ENCODE measurements around the gene NUP42. TPM values are rescaled to one million over a fixed set of nuclear protein-coding genes. Genes with fewer than 3 reads are reported as not detected.

The NUP42 gene, protein sequence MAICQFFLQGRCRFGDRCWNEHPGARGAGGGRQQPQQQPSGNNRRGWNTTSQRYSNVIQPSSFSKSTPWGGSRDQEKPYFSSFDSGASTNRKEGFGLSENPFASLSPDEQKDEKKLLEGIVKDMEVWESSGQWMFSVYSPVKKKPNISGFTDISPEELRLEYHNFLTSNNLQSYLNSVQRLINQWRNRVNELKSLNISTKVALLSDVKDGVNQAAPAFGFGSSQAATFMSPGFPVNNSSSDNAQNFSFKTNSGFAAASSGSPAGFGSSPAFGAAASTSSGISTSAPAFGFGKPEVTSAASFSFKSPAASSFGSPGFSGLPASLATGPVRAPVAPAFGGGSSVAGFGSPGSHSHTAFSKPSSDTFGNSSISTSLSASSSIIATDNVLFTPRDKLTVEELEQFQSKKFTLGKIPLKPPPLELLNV
- polyA plus RNA-seq (ENCODE audit: insufficient read length in 3 of 3) = 10 to 100 TPM; 54.4 to 71.1 (median 66.5) TPM
- long read RNA-seq, donor 1, transcript NUPL2-201 (7 exons, 1,795 nt) = major isoform, 5 of 6 reads
- long read RNA-seq, donor 1, partial matches to known transcripts = 0 of 6 reads
- long read RNA-seq, donor 1, other reads (novel, unspliced or antisense) = 0 of 6 reads
- long read RNA-seq, donor 2, transcript NUPL2-201 (7 exons, 1,795 nt) = major isoform, 12 of 16 reads
- long read RNA-seq, donor 2, partial matches to known transcripts = 0 of 16 reads
- long read RNA-seq, donor 2, other reads (novel, unspliced or antisense) = 0 of 16 reads
- long read RNA-seq, donor 3, transcript NUPL2-201 (7 exons, 1,795 nt) = major isoform, 6 of 12 reads
- long read RNA-seq, donor 3, partial matches to known transcripts = 0 of 12 reads
- long read RNA-seq, donor 3, other reads (novel, unspliced or antisense) = 0 of 12 reads
- long read RNA-seq, donor 4, transcript NUPL2-201 (7 exons, 1,795 nt) = major isoform, 15 of 28 reads
- long read RNA-seq, donor 4, partial matches to known transcripts = 9 of 28 reads
- long read RNA-seq, donor 4, other reads (novel, unspliced or antisense) = 0 of 28 reads
- long read RNA-seq, donor 5, partial matches to known transcripts = 0 of 8 reads
- long read RNA-seq, donor 5, other reads (novel, unspliced or antisense) = 0 of 8 reads
- long read RNA-seq, donor 6, transcript NUPL2-201 (7 exons, 1,795 nt) = major isoform, 8 of 16 reads
- long read RNA-seq, donor 6, partial matches to known transcripts = 0 of 16 reads
- long read RNA-seq, donor 6, other reads (novel, unspliced or antisense) = 0 of 16 reads
- long read RNA-seq, donor 7, transcript NUPL2-201 (7 exons, 1,795 nt) = major isoform, 12 of 24 reads
- long read RNA-seq, donor 7, partial matches to known transcripts = 8 of 24 reads
- long read RNA-seq, donor 7, other reads (novel, unspliced or antisense) = 0 of 24 reads
- long read RNA-seq, donor 8, transcript NUPL2-201 (7 exons, 1,795 nt) = major isoform, 7 of 10 reads
- long read RNA-seq, donor 8, partial matches to known transcripts = 0 of 10 reads
- long read RNA-seq, donor 8, other reads (novel, unspliced or antisense) = 0 of 10 reads
- long read RNA-seq, donor 9, transcript NUPL2-201 (7 exons, 1,795 nt) = major isoform, 19 of 30 reads
- long read RNA-seq, donor 9, partial matches to known transcripts = 5 of 30 reads
- long read RNA-seq, donor 9, other reads (novel, unspliced or antisense) = 0 of 30 reads
- long read RNA-seq, donor 10, transcript NUPL2-201 (7 exons, 1,795 nt) = major isoform, 9 of 12 reads
- long read RNA-seq, donor 10, partial matches to known transcripts = 0 of 12 reads
- long read RNA-seq, donor 10, other reads (novel, unspliced or antisense) = 0 of 12 reads
- long read RNA-seq, donor 11, transcript NUPL2-201 (7 exons, 1,795 nt) = major isoform, 7 of 9 reads
- long read RNA-seq, donor 11, partial matches to known transcripts = 0 of 9 reads
- long read RNA-seq, donor 11, other reads (novel, unspliced or antisense) = 0 of 9 reads
- long read RNA-seq, donor 12, transcript NUPL2-211 (3 exons, 739 nt) = minor isoform, 9 of 27 reads
- long read RNA-seq, donor 12, transcript NUPL2-201 (7 exons, 1,795 nt) = major isoform, 12 of 27 reads
- long read RNA-seq, donor 12, partial matches to known transcripts = 0 of 27 reads
- long read RNA-seq, donor 12, other reads (novel, unspliced or antisense) = 0 of 27 reads
- long read RNA-seq, donor 13, transcript NUPL2-201 (7 exons, 1,795 nt) = major isoform, 6 of 11 reads
- long read RNA-seq, donor 13, partial matches to known transcripts = 0 of 11 reads
- long read RNA-seq, donor 13, other reads (novel, unspliced or antisense) = 0 of 11 reads
- long read RNA-seq, donor 14, transcript NUPL2-201 (7 exons, 1,795 nt) = major isoform, 12 of 13 reads
- long read RNA-seq, donor 14, partial matches to known transcripts = 0 of 13 reads
- long read RNA-seq, donor 14, other reads (novel, unspliced or antisense) = 0 of 13 reads
- long read RNA-seq, donor 15, transcript NUPL2-211 (3 exons, 739 nt) = minor isoform, 6 of 26 reads
- long read RNA-seq, donor 15, transcript NUPL2-201 (7 exons, 1,795 nt) = major isoform, 12 of 26 reads
- long read RNA-seq, donor 15, partial matches to known transcripts = 0 of 26 reads
- long read RNA-seq, donor 15, other reads (novel, unspliced or antisense) = 0 of 26 reads
- long read RNA-seq, donor 16, transcript NUPL2-201 (7 exons, 1,795 nt) = major isoform, 12 of 15 reads
- long read RNA-seq, donor 16, partial matches to known transcripts = 0 of 15 reads
- long read RNA-seq, donor 16, other reads (novel, unspliced or antisense) = 0 of 15 reads

DNA sequence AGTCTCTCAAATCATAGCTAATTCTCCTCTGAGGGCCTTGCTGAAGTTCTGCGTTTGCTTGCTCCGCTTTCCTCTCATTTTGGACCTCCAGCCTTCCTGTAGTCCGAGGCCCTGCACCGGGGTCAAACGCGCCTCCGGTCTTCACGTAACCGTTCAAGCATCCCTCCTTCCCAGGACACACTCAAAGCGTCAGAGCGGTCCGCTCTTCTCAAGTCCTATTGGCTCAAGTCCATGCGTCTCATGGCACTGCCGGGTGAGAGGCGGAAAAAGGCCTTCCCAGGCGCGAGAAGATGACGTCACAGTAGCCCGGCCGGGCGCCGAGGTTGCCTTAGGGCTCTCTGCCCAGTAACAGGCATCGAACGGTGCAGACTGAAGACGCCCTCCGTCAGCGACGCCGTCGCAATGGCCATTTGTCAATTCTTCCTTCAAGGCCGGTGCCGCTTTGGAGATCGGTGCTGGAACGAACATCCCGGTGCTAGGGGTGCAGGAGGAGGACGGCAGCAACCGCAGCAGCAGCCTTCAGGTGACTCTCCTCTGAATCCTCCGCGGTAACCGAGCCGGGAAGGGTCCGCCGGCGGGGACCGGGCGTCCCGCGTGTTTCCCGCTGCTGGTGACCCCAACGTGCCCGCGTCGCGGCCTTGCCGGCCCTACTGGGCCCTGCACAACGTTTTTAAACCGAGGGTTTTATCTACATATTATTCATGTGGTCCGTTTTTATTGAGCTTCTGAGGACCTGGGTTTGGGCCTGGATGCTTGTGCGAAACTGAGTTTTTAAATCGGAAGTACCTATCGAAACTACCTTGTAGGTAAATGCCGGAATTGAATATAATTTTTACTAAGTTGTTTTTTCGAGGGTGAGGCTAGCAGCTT is at the start of gene NUP42:
Gene NUP42 (plus strand): TSS at position 365 of the 870 bp plus-strand sequence. CDS start 38 bp downstream, at position 403.
- peak; percentile 99 for DNase-seq

DNA sequence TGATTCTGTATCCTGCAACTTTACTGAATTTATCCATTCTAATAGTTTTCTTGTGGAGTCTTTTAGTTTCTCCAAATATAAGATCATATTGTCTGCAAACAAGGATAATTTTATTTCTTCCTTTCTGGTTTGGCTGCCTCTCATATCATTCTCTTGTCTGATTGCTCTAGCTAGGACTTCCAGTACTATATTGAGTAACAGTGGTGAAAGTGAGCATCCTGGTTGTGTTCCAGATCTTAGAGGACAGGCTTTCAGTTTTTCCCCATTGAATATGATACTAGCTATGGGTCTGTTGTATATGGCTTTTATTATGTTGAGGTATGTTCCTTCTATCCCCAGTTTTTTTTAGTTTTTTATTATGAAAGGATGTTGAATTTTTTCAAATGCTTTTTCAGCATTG is 48.1 kb upstream of the NUP42 start:
- DNase-seq = no peak

DNA sequence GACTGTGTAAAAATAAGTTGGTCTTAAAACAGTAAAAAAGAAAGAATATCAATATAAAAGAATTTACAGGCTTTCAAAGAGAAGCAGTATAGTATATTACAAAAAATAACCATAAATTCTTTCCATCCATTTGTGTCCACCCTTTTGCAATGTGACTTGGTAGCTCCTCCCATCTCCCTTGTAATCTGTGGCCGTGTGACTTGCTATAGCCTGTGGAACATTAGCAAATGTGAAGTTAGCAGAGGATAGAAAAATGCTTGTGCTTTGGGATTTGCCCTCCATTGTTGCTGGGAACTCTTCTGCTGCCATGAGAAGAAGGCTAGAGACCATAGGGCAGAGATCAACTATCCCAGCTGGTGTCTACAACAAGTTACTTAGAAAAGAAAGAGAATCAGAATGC is 46.1 kb upstream of the NUP42 start:
- no peak for DNase-seq

DNA sequence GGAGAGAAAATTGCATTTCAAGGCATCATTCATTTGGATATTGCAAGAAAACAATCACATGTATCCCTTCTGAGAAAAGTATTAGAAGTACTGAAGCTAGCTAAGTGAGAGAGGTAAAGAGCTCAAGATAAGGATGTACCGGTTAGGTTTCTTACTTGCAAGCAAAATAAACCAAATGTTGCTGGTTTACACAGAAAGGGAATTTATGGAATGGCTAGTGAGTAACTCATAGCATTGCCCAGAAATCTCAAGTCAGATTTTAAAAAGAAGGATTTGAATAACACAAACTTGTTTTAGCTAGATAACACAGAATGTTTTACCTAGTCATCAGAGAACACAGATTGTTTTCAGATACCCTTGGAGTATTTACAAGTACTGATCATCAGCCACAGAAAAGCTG is 45.6 kb upstream of the NUP42 start:
- DNase-seq = no peak

DNA sequence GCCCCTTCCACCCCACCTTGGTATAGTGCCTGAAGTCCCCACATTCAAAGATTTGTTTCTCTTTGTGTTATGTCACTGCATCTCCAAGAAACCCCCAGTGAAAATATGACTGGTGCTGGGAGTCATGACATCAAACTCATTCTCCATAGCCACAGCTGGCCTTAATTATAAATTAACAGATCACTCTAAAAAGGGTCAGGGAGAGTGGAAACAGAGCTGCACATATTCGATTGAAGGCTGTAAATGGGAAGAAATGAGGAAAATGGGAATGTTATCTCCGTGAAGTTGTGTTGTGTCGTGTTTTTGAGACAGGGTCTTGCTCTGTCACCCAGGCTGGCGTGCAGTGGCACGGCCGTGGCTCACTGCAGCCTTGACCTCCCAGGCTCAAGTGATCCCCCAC is 24.2 kb upstream of the NUP42 start:
- no peak for DNase-seq

DNA sequence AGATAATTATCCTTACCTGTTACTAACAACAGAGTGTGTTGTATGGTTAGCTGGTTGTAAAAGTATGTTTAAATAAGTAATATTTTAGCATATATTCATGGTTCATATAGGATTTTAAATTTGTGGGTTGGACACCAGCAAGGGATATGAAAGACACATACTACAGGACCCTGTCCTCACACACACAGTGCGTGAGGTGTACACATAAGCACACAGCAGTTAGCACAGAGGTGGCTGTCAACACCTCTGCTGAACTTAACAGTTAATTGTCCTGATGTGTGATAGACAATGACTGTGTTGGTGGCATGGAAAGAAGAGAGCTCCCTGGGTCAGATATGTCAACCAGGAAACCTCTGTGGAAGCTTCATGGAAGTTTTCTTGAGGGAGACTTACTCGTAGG is 23.3 kb upstream of the NUP42 start:
- DNase-seq = no peak

DNA sequence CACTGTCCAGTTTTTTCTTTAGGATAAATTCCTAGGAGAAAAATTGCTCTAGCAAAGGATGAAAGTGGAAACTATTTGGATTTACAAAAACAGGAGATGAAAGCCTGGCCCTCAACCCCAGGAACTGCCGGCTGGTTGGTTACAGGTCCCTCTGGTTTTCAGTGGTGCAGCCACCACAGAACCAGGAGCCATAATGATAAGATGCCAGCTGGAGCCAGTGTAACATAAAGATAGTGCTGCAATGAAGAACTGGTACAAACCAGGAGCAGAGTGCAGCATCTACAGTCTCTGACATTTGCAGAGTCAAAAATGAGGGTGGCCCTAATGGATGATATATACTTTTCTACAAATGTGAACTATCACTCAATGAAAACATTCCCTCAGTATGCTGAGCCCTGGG is 20.4 kb upstream of the NUP42 start:
- DNase-seq = no peak

DNA sequence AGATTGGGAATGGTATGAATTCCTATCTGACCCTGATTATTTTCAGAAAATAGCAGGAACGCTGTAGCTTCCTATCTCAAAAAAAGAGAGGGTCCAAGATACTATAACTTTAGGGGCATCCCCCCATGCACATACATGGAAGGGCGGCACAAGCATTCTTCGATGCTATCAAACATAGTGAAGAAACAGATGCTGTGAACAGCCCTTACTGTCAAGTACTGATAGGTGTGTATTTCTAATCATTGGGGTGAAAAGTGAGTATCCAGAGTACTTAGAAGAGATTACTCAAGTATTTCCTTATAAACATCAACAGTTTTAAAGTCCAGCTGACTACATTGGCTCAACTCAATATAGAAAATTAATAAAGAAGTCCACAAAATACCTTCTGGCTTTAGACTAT is 17.0 kb upstream of the NUP42 start:
- DNase-seq = no peak

DNA sequence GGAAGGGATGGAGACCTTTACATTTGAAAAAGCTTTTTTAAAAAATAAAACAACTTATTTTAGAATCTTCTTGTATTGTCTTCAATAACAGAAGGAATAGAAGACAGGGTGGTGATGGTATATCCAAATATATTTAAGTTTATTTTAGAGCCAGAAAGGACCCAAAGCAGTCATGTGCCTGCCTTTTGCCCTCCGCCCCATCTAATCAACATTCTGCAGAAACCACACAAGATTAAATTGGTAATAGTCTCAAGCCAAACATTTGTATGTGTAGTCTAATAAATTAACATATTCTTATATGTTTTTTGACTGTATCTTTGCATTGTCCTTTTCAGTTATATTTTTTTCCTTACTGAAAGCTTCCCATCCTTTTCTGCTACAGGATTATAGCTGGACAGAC is 16.5 kb upstream of the NUP42 start:
- DNase-seq = no peak

DNA sequence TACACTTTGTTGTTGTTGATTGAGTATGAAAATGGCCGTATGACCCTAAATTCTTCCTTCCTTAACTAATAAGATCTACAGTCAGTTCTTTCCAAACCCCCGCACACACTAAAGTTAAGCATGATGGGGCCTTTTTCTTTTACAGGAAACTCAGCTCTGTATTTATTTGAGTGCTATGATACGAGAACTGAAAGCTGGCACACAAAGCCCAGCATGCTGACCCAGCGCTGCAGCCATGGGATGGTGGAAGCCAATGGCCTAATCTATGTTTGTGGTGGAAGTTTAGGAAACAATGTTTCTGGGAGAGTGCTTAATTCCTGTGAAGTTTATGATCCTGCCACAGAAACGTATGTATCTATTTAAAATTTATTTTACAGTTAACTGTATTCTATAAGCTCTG is 14.2 kb upstream of the NUP42 start:
- DNase-seq = no peak

DNA sequence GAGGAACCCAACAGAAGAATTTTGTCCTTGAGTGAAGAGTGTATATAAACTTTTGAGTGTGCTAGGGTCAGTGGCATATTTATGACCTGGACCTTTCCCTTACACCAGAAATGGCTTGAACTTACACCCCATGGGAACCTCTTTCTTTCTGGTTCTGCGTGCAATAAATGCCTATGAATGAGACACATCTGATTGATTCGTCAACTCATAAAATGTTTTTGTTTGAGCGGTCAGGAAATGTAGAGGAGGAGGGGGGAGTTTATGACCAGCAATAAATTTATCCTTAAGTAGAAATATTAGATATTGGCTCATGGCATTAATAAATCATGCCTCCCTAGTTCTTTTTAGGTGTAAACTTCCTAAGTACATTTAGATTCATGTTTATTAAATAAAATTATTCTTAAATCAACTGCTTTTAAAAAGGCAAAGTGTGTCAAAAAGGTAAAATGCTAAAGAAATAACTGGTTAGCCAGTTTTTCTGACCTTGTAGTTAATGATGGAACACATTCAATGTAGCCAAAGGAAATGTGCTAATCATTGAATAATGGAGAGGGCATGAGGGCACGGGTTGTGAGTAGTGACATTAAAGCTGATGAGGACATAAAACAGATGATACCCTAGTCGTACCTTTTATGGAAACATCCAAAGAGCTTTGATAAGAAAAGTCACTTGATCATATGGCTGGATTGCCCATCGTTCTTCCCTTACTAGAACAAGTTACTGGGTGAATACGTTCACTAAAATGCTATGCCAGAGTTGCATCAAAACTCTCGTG is 13.6 kb upstream of the NUP42 start:
- DNase-seq = no peak

DNA sequence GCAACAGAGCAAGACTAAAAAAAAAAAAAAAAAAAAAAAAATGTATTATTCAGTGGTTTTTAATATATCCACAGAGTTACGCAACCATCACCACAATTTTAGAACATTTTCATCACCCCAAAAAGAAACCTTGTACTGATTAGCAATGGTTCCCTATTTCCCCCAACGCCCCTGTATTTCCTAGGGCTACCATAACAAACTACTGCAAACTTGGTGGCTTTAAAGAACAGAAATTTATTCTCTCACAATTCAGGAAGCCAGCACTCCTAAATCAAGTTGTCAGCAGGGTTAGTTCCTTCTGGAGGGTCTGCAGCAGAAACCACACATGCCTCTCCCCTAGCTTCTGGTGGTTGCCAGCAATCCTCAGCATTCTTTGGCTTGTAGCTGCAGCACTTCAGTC is 5.9 kb upstream of the NUP42 start:
- DNase-seq = no peak

DNA sequence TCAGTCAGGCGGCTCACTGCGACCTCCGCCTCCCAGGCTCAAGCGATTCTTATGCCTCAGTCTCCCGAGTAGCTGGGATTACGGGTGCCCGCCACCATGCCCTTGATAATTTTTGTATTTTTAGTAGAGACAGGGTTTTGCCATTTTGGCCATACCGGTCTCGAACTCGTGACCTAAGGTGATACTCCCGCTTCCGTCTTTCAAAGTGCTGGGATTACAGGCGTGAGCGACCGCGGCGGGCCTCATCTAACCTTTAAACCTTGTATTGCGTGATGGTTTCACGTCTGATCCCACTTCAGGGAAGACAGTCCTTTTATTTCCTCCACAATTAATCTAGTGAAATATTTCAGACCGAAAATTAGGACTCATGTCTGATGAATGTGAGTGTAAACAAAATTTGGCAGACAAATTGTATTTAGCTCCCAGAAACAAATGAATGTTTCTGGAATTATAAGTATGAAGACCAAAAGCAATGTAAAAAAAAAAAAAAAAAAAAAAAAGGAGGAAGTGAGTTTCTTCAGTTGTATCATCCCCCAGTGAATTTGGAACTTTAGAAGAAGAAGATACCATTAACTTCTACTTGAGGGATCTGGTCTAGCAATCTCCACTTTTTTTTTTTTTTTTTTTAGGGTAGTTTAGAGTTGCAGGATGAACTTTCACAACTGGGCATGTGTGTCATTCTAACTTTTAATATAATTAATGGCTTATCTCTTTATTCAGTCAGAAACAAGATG is 1.6 kb downstream of the NUP42 start:
- DNase-seq = no peak

DNA sequence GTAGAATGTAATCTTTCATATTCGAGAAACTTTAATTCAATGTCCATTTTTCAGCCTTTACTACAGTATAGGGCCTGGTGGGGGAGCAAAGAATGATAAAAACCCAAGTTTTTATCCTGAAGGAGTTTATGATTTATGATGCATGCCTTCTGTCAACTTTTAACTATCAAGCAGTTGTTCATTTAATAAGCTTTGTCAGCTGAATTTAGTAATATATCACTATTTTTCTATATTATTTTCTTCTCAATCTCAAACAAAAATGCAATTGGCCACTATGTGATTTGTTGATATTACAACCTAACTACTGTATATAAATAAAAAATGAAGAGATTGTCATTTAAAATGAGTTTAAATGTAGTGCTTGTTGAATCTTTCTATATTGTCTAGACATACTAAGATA is 2.4 kb downstream of the NUP42 start:
- DNase-seq = no peak

DNA sequence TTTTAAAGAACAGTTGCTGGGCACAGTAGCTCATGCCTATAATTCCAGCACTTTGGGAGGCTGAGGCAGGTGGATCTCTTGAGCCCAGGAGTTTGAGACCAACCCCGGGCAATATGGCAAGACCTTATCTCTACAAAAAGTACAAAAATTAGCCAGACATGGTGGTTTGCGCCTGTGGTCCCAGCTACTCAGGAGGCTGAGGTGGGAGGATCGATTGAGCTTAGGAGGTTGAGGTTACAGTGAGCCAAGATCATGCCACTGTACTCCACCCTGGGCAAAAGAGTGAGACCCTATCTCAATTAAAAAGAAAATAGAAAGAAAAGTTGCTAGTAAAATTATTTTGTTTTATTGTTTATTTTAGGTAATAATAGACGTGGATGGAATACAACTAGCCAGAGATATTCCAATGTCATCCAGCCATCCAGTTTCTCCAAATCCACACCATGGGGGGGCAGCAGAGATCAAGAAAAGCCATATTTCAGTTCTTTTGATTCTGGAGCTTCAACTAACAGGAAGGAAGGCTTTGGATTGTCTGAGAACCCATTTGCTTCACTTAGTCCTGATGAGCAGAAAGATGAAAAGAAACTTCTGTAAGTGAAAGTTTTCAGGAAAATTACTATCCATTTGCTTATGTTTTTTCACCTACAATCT is 3.0 kb downstream of the NUP42 start:
- no peak for DNase-seq

DNA sequence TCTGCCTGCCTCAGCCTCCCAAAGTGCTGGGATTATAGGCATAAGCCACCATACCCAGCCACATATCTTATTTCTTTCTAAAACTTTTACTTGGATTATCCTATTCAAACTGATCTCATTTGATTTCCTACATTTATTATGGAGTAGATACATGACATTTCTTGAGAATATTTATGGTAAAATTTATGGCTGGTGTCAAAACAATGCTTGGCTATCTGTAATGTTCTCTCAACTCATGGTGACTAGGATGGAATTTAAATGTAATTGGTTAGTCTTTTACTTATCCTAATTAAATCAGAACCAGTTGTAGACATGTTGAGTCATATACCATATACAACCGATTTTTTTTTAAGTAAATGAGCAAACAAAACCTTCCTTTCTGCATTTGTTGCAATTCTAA is 4.1 kb downstream of the NUP42 start:
- DNase-seq = no peak
